H1 (cell line): ENCODE results near the gene MRTO4. TPM values are rescaled to one million over a fixed set of nuclear protein-coding genes. Genes with fewer than 3 reads are reported as not detected.

ENCODE experiments used
- CTCF ChIA-PET: fragments of 300-600 bp; sonication (Branson Sonifier 250); formaldehyde crosslinking; loops from one replicate; lab custom pipeline; 2021; ENCODE audit not compliant: partially characterized antibody; lab: Charles Lee
- POLR2A ChIA-PET: fragments of 300-600 bp; sonication (Branson Sonifier 250); formaldehyde crosslinking; loops from one replicate; lab custom pipeline; 2021; ENCODE audit warnings: inconsistent platforms; ENCODE audit not compliant: partially characterized antibody; lab: Charles Lee
- DNase-seq, 2 experiments: peaks; one replicate each; pipeline versions ENCODE4 v3.0.0 to v3.0.0-alpha.2; 2010 to 2022; ENCODE audit warnings: low spot score in 2 of 2, low read depth in 1 of 2, mixed read lengths in 1 of 2
- FAIRE-seq: peaks from 2 replicates; lab custom pipeline; 2011; peaks lifted over from hg19 to GRCh38; lab: Jason Lieb, UNC
- H2AFZ ChIP-seq: 2 replicates; pipeline ENCODE4 v1.8.1; 2012; ENCODE audit warnings: low read length, inconsistent platforms
- H2AK5ac ChIP-seq: 2 replicates; pipeline ENCODE4 v1.6.1; 2013; ENCODE audit warnings: low read depth, low read length
- H2BK120ac ChIP-seq: replicated peaks from 2 replicates; pipeline ENCODE3; 2013; ENCODE audit warnings: low read depth, low read length, inconsistent platforms
- H2BK12ac ChIP-seq: 2 replicates; pipeline ENCODE4 v1.6.1; 2013; ENCODE audit warnings: low read depth, low read length
- H2BK15ac ChIP-seq: 2 replicates; pipeline ENCODE4 v1.6.1; 2013; ENCODE audit warnings: low read length
- H2BK20ac ChIP-seq: 2 replicates; pipeline ENCODE4 v1.6.1; 2013; ENCODE audit warnings: low read length
- H2BK5ac ChIP-seq: 2 replicates; pipeline ENCODE4 v1.6.1; 2013; ENCODE audit warnings: low read depth, low read length
- H3K14ac ChIP-seq: 2 replicates; pipeline ENCODE4 v1.6.1; 2013; ENCODE audit warnings: inconsistent platforms; ENCODE audit not compliant: insufficient read length
- H3K18ac ChIP-seq: 2 replicates; pipeline ENCODE4 v1.6.1; 2013; ENCODE audit warnings: low read length; ENCODE audit errors: extremely low read depth
- H3K23ac ChIP-seq: 2 replicates; pipeline ENCODE4 v1.6.1; 2013; ENCODE audit warnings: inconsistent platforms; ENCODE audit not compliant: insufficient read length
- H3K23me2 ChIP-seq: 2 replicates; pipeline ENCODE4 v1.6.1; 2013; ENCODE audit warnings: low read depth, low read length
- H3K27ac ChIP-seq: 2 replicates; pipeline ENCODE4 v1.6.1; 2011; ENCODE audit warnings: low read depth, low read length, inconsistent platforms
- H3K27me3 ChIP-seq, 4 experiments: replicated peaks in 1 of 4; 1 replicate in 1 of 4; 2 replicates in 3 of 4; pipeline versions ENCODE4 v1.6.1 to v1.8.1; 2011 to 2013; ENCODE audit warnings: low read length in 3 of 4, mild to moderate bottlenecking in 3 of 4, inconsistent platforms in 2 of 4, mixed read lengths in 2 of 4, moderate library complexity in 1 of 4; ENCODE audit not compliant: control insufficient read depth in 3 of 4, insufficient read depth in 3 of 4; ENCODE audit errors: extremely low read depth in 1 of 4
- H3K36me3 ChIP-seq, 4 experiments: 2 replicates each; pipeline versions ENCODE4 v1.6.1 to v1.8.1; 2011 to 2013; ENCODE audit warnings: mild to moderate bottlenecking in 4 of 4, low read length in 3 of 4, moderate library complexity in 2 of 4, control low read depth in 1 of 4, inconsistent platforms in 1 of 4; ENCODE audit not compliant: insufficient read depth in 4 of 4, control insufficient read depth in 2 of 4
- H3K4ac ChIP-seq: replicated peaks from 2 replicates; pipeline ENCODE3; 2013; ENCODE audit warnings: low read length, low read depth, mixed read lengths, inconsistent platforms; ENCODE audit not compliant: insufficient read length
- H3K4me1 ChIP-seq, 4 experiments: replicated peaks in 1 of 4; 1 replicate in 1 of 4; 2 replicates in 3 of 4; pipeline versions ENCODE4 v1.6.1 to v1.8.1; 2011 to 2013; ENCODE audit warnings: low read length in 3 of 4, inconsistent platforms in 2 of 4, mixed read lengths in 1 of 4; ENCODE audit not compliant: insufficient read depth in 4 of 4, control insufficient read depth in 3 of 4
- H3K4me2 ChIP-seq, 2 experiments: 2 replicates each; pipeline versions ENCODE4 v1.6.1 to v1.8.1; 2011 to 2013; ENCODE audit warnings: low read depth in 2 of 2, low read length in 2 of 2, control low read depth in 1 of 2, inconsistent platforms in 1 of 2, mild to moderate bottlenecking in 1 of 2; ENCODE audit not compliant: insufficient read depth in 1 of 2
- H3K4me3 ChIP-seq, 4 experiments: fragments of 200-600, 300-600 bp in 1 of 4; sonication (generic), shearing (Covaris generic), sonication (Bioruptor Twin) in 1 of 4; 2 replicates each; pipeline versions ENCODE4 v1.5.1 to v1.8.1; 2011 to 2016; ENCODE audit warnings: low read length in 4 of 4, low read depth in 3 of 4, control low read depth in 2 of 4, inconsistent platforms in 2 of 4, mild to moderate bottlenecking in 2 of 4, mixed read lengths in 1 of 4, moderate library complexity in 1 of 4; ENCODE audit not compliant: insufficient read depth in 2 of 4; ENCODE audit errors: extremely low read depth in 1 of 4
- H3K56ac ChIP-seq: replicated peaks from 2 replicates; pipeline ENCODE3; 2013; ENCODE audit warnings: low read depth, mild to moderate bottlenecking, mixed read lengths, low read length, inconsistent platforms; ENCODE audit not compliant: insufficient read length
- H3K79me1 ChIP-seq: 2 replicates; pipeline ENCODE4 v1.6.1; 2013; ENCODE audit warnings: low read depth, low read length, control low read depth
- H3K79me2 ChIP-seq, 2 experiments: 2 replicates each; pipeline versions ENCODE4 v1.6.1 to v1.8.1; 2012 to 2013; ENCODE audit warnings: low read length in 2 of 2, mild to moderate bottlenecking in 2 of 2, inconsistent platforms in 1 of 2; ENCODE audit not compliant: insufficient read depth in 2 of 2, control insufficient read depth in 1 of 2
- H3K9ac ChIP-seq, 4 experiments: replicated peaks in 1 of 4; 1 replicate in 1 of 4; 2 replicates in 3 of 4; pipeline versions ENCODE4 v1.6.1 to v1.8.1; 2011 to 2013; ENCODE audit warnings: low read depth in 3 of 4, low read length in 3 of 4, control low read depth in 2 of 4, mild to moderate bottlenecking in 2 of 4, moderate library complexity in 2 of 4, inconsistent platforms in 1 of 4; ENCODE audit errors: extremely low read depth in 1 of 4
- H3K9me3 ChIP-seq, 2 experiments: 2 replicates each; pipeline versions ENCODE4 v1.6.1 to v1.8.1; 2012 to 2013; ENCODE audit warnings: mild to moderate bottlenecking in 2 of 2, moderate library complexity in 2 of 2, control low read depth in 1 of 2, inconsistent platforms in 1 of 2, low read depth in 1 of 2, low read length in 1 of 2, mixed read lengths in 1 of 2; ENCODE audit not compliant: insufficient read depth in 2 of 2
- H4K20me1 ChIP-seq, 2 experiments: replicated peaks in 1 of 2; 2 replicates each; pipeline versions ENCODE3 to v1.8.1; 2011 to 2013; ENCODE audit warnings: inconsistent platforms in 2 of 2, low read length in 2 of 2, mild to moderate bottlenecking in 1 of 2; ENCODE audit not compliant: insufficient read depth in 2 of 2, control insufficient read depth in 1 of 2
- H4K5ac ChIP-seq: 2 replicates; pipeline ENCODE4 v1.6.1; 2013; ENCODE audit warnings: low read length, low read depth, mixed read lengths, inconsistent platforms; ENCODE audit not compliant: insufficient read length
- H4K8ac ChIP-seq: 2 replicates; pipeline ENCODE4 v1.8.0; 2013; ENCODE audit warnings: mild to moderate bottlenecking, moderate library complexity, low read length, inconsistent platforms; ENCODE audit not compliant: insufficient read depth; ENCODE audit errors: extremely low read depth
- H4K91ac ChIP-seq: replicated peaks from 2 replicates; pipeline ENCODE3; 2013; ENCODE audit warnings: low read length, mixed read lengths, inconsistent platforms; ENCODE audit not compliant: insufficient read length
- RAD21 ChIP-seq, 2 experiments: IDR thresholded peaks in 1 of 2; conservative IDR thresholded peaks in 1 of 2; 2 replicates each; pipeline ENCODE4 v1.6.1; 2011; ENCODE audit warnings: low read depth in 2 of 2, low read length in 2 of 2, improper control_type of control experiment in 1 of 2, inconsistent platforms in 1 of 2, mild to moderate bottlenecking in 1 of 2, moderate library complexity in 1 of 2
- SIRT6 ChIP-seq: IDR thresholded peaks from one replicate; pipeline ENCODE4 v1.7.1; 2012; ENCODE audit warnings: low read length, inconsistent platforms
- WGBS, 2 experiments: shearing (Covaris generic) in 1 of 2; methylation state at CpG; one replicate each; pipeline versions ENCODE4 v1.1.6 to v1.1.7; 2013 to 2015; ENCODE audit warnings: low lambda C conversion rate in 2 of 2, mixed read lengths in 2 of 2, inconsistent platforms in 1 of 2, low coverage in 1 of 2, missing lambda C conversion rate in 1 of 2; ENCODE audit not compliant: insufficient replicate concordance in 2 of 2, insufficient coverage in 1 of 2, insufficient read length in 1 of 2; ENCODE audit errors: extremely low coverage in 1 of 2, missing lambda C conversion rate in 1 of 2; 5-methylcytosine and 5-hydroxymethylcytosine counted together
- polyA plus RNA-seq, 7 experiments: library from polyadenylated mRNA; depleted of rRNA in 3 of 7; stranded (reverse) in 5 of 7; unstranded in 2 of 7; fragments of >200 nt in 5 of 7; fragments of 200-250 nt in 2 of 7; gene quantifications; 1 replicate in 5 of 7; 2 replicates in 1 of 7; 4 replicates in 1 of 7; pipeline versions ENCODE4 v1.2.1 to v1.2.3, GENCODE V29; 2011 to 2013; ENCODE audit warnings: missing spikeins in 2 of 7, mixed read lengths in 2 of 7
- total RNA-seq: library from RNA; stranded (reverse); fragmentation: NEBNext Ultra II Directional; extraction: Animal tissue kit (Norgen Biotek cat#: 25700); gene quantifications from 2 replicates; pipeline ENCODE4 v1.2.1, GENCODE V29; 2021

MRTO4 gene
- total and polyA plus RNA-seq, 2 of the 8 experiments (the other 6 are each of a cell fraction or from before 2014, with no cell fraction given) = 36.9 to 64.3 TPM

GRCh38 chr1:19206947-19207346, 44.7 kb upstream of the MRTO4 start:
- 82% methylated on average over 3 of the region's 3 CpGs; no CpG with 5 or more reads in 1 of the 2 experiments for WGBS, 2 experiments
- no peak overlapping the region for H3K56ac ChIP-seq
- H3K23me2 ChIP-seq = peaks cover 9% of the 10 kb centered on the region
- H3K4ac ChIP-seq = no peak overlapping the region
- H2BK15ac ChIP-seq = no peak overlapping the region
- H2AFZ ChIP-seq = no peak overlapping the region
- peak overlapping the region; percentile 15; the same call in 1 of the 2 replicates for H4K8ac ChIP-seq
- no peak overlapping the region for H2BK20ac ChIP-seq
- H3K14ac ChIP-seq = no peak overlapping the region
- H3K27ac ChIP-seq = no peak overlapping the region
- FAIRE-seq (no peak), DNase-seq (no peak)
- CTCF ChIA-PET = interaction anchor here (1.7 kb wide), 1 partner anchor 444 kb away, joined by 3 read pairs; no protein-coding TSS in a partner anchor
- no peaks in the 10 kb centered on the region for H3K36me3 ChIP-seq
- no peak overlapping the region for H3K4me3 ChIP-seq
- H3K23ac ChIP-seq = no peak overlapping the region
- H2BK5ac ChIP-seq = no peak overlapping the region
- H4K20me1 ChIP-seq = peaks cover 15 to 20% of the 10 kb centered on the region in 2 experiments
- no peak overlapping the region for H3K18ac ChIP-seq
- no peak overlapping the region for H2AK5ac ChIP-seq
- no peak overlapping the region for H2BK12ac ChIP-seq
- H4K5ac ChIP-seq = no peak overlapping the region
- POLR2A ChIA-PET = interaction anchor here (0.9 to 6.4 kb wide), 4 partner anchors 14 to 54 kb away, joined by 3 to 42 read pairs (median 7); partner anchors contain the start of genes EMC1 and MRTO4
- peaks cover 0 to 8% (median 0%) of the 10 kb centered on the region in 4 experiments; a peak in 3 of 7 replicates for H3K4me1 ChIP-seq
- no peak overlapping the region for H3K9ac ChIP-seq
- no peak for TF ChIP-seq RAD21 (IDR thresholded peaks at IDR 0.05 in 1 of 2, conservative IDR thresholded peaks at IDR 0.05 in 1 of 2; ENCODE audit: low read depth in 2 of 2, low read length in 2 of 2)
- no peak for TF ChIP-seq SIRT6
- H4K91ac ChIP-seq = no peak overlapping the region
- H2BK120ac ChIP-seq = no peak overlapping the region
- no peaks in the 10 kb centered on the region for H3K27me3 ChIP-seq
- H3K9me3 ChIP-seq = no peaks in the 10 kb centered on the region
- H3K4me2 ChIP-seq = no peak overlapping the region; a peak in 1 of 4 replicates
- H3K79me1 ChIP-seq = peaks cover 5% of the 10 kb centered on the region
- H3K79me2 ChIP-seq = peaks cover 55 to 92% of the 10 kb centered on the region in 2 experiments
